H9 (cell line): Measurements from ENCODE around the gene HSD17B8. TPM values are rescaled to one million over a fixed set of nuclear protein-coding genes. Genes with fewer than 3 reads are reported as not detected.

ENCODE experiments used
- DNase-seq: peaks from one replicate; pipeline ENCODE4 v3.0.0-alpha.2; 2017
- H2AFZ ChIP-seq: one replicate; pipeline ENCODE4 v1.6.1; 2013; ENCODE audit warnings: mild to moderate bottlenecking, low read length, control low read depth, moderate library complexity
- H2AK5ac ChIP-seq: 2 replicates; pipeline ENCODE4 v1.6.1; 2013; ENCODE audit warnings: low read length, control low read depth, mixed read lengths; ENCODE audit not compliant: insufficient read length
- H2BK120ac ChIP-seq: one replicate; pipeline ENCODE4 v1.6.1; 2013; ENCODE audit warnings: low read depth, mild to moderate bottlenecking, low read length, control low read depth, inconsistent platforms; ENCODE audit not compliant: poor library complexity, severe bottlenecking
- H2BK12ac ChIP-seq: 2 replicates; pipeline ENCODE4 v1.6.1; 2013; ENCODE audit warnings: low read length, control low read depth, mixed read lengths, low read depth; ENCODE audit not compliant: insufficient read length
- H2BK15ac ChIP-seq: 2 replicates; pipeline ENCODE4 v1.6.1; 2013; ENCODE audit warnings: low read depth, low read length, control low read depth
- H2BK20ac ChIP-seq: one replicate; pipeline ENCODE4 v1.6.1; 2013; ENCODE audit warnings: low read depth, mild to moderate bottlenecking, low read length, control low read depth, inconsistent platforms; ENCODE audit not compliant: poor library complexity, severe bottlenecking
- H2BK5ac ChIP-seq: 2 replicates; pipeline ENCODE4 v1.6.1; 2013; ENCODE audit warnings: low read length, control low read depth, mixed read lengths; ENCODE audit not compliant: insufficient read length
- H3K14ac ChIP-seq: 2 replicates; pipeline ENCODE4 v1.6.1; 2013; ENCODE audit warnings: low read length, control low read depth; ENCODE audit not compliant: insufficient read depth
- H3K18ac ChIP-seq: 2 replicates; pipeline ENCODE4 v1.6.1; 2013; ENCODE audit warnings: low read depth, mild to moderate bottlenecking, mixed read lengths, low read length, control low read depth; ENCODE audit not compliant: insufficient read length
- H3K23ac ChIP-seq: 2 replicates; pipeline ENCODE4 v1.6.1; 2013; ENCODE audit warnings: low read length, control low read depth, mixed read lengths, low read depth; ENCODE audit not compliant: insufficient read length
- H3K23me2 ChIP-seq: 2 replicates; pipeline ENCODE4 v1.6.1; 2013; ENCODE audit warnings: low read depth, mild to moderate bottlenecking, mixed read lengths, low read length, control low read depth; ENCODE audit not compliant: insufficient read length, poor library complexity, severe bottlenecking
- H3K27ac ChIP-seq: 2 replicates; pipeline ENCODE4 v1.5.1; 2013; ENCODE audit warnings: low read length, control low read depth, mixed read lengths, low read depth; ENCODE audit not compliant: insufficient read length
- H3K27me3 ChIP-seq: 2 replicates; pipeline ENCODE4 v1.6.1; 2013; ENCODE audit warnings: low read length, control low read depth, inconsistent platforms; ENCODE audit not compliant: insufficient read depth
- H3K4ac ChIP-seq: 2 replicates; pipeline ENCODE4 v1.6.1; 2013; ENCODE audit warnings: low read depth, mild to moderate bottlenecking, control low read depth, inconsistent platforms, low read length, moderate library complexity
- H3K4me1 ChIP-seq: 2 replicates; pipeline ENCODE4 v1.6.1; 2013; ENCODE audit warnings: low read length, control low read depth, inconsistent platforms; ENCODE audit not compliant: insufficient read depth
- H3K4me2 ChIP-seq: 2 replicates; pipeline ENCODE4 v1.6.1; 2013; ENCODE audit warnings: low read length, control low read depth, mixed read lengths; ENCODE audit not compliant: insufficient read length, insufficient read depth
- H3K56ac ChIP-seq: 2 replicates; pipeline ENCODE4 v1.6.1; 2013; ENCODE audit warnings: low read depth, mild to moderate bottlenecking, mixed read lengths, low read length, control low read depth; ENCODE audit not compliant: insufficient read length
- H3K79me1 ChIP-seq: 2 replicates; pipeline ENCODE4 v1.6.1; 2013; ENCODE audit warnings: low read depth, mild to moderate bottlenecking, moderate library complexity, low read length, control low read depth, inconsistent platforms; ENCODE audit not compliant: insufficient read depth, poor library complexity, severe bottlenecking
- H3K79me2 ChIP-seq: 2 replicates; pipeline ENCODE4 v1.6.1; 2013; ENCODE audit warnings: low read length, control low read depth, inconsistent platforms; ENCODE audit not compliant: insufficient read depth
- H3K9ac ChIP-seq: 2 replicates; pipeline ENCODE4 v1.6.1; 2013; ENCODE audit warnings: low read length, control low read depth, mixed read lengths; ENCODE audit not compliant: insufficient read length; ENCODE audit errors: extremely low read depth
- H3K9me3 ChIP-seq: one replicate; pipeline ENCODE4 v1.6.1; 2013; ENCODE audit warnings: low read depth, low read length, inconsistent platforms; ENCODE audit not compliant: control insufficient read depth
- H3T11ph ChIP-seq: one replicate; pipeline ENCODE4 v1.6.1; 2013; ENCODE audit warnings: mild to moderate bottlenecking, low read length, control low read depth, inconsistent platforms
- H4K20me1 ChIP-seq: one replicate; pipeline ENCODE4 v1.6.1; 2013; ENCODE audit not compliant: control insufficient read depth, insufficient read length, insufficient read depth
- H4K5ac ChIP-seq: 2 replicates; pipeline ENCODE4 v1.6.1; 2013; ENCODE audit warnings: low read depth, mild to moderate bottlenecking, mixed read lengths, low read length, control low read depth; ENCODE audit not compliant: insufficient read length
- H4K8ac ChIP-seq: replicated peaks from 2 replicates; pipeline ENCODE4 v1.6.1; 2013; ENCODE audit warnings: low read length, control low read depth, mixed read lengths, low read depth; ENCODE audit not compliant: insufficient read length
- H4K91ac ChIP-seq: 2 replicates; pipeline ENCODE4 v1.6.1; 2013; ENCODE audit warnings: low read depth, mild to moderate bottlenecking, moderate library complexity, mixed read lengths, low read length, control low read depth; ENCODE audit not compliant: insufficient read length
- H3K27ac Mint-ChIP-seq, 3 experiments: 2 replicates in 2 of 3; 3 replicates in 1 of 3; pipeline ENCODE4 v1.8.0; 2020 to 2021; ENCODE audit warnings: mixed read lengths in 3 of 3, mild to moderate bottlenecking in 1 of 3, moderate library complexity in 1 of 3
- H3K27me3 Mint-ChIP-seq: 2 replicates; pipeline ENCODE4 v1.8.0; 2021; ENCODE audit warnings: low read depth, mild to moderate bottlenecking, moderate library complexity, mixed read lengths
- H3K36me3 Mint-ChIP-seq, 3 experiments: 2 replicates in 2 of 3; 3 replicates in 1 of 3; pipeline ENCODE4 v1.8.0; 2020 to 2021; ENCODE audit warnings: low read depth in 3 of 3, mixed read lengths in 3 of 3; ENCODE audit not compliant: insufficient read depth in 1 of 3
- H3K4me1 Mint-ChIP-seq, 2 experiments: 2 replicates each; pipeline ENCODE4 v1.8.0; 2020; ENCODE audit warnings: mixed read lengths in 2 of 2
- H3K4me3 Mint-ChIP-seq, 2 experiments: 2 replicates in 1 of 2; 3 replicates in 1 of 2; pipeline ENCODE4 v1.8.0; 2020 to 2021; ENCODE audit warnings: mild to moderate bottlenecking in 2 of 2, mixed read lengths in 2 of 2, moderate library complexity in 1 of 2
- H3K9me3 Mint-ChIP-seq, 2 experiments: 2 replicates in 1 of 2; 3 replicates in 1 of 2; pipeline ENCODE4 v1.8.0; 2020; ENCODE audit warnings: mild to moderate bottlenecking in 2 of 2, mixed read lengths in 2 of 2, moderate library complexity in 1 of 2
- CTCF ChIP-seq: fragments of 200-600 bp; sonication (generic); conservative IDR thresholded peaks from 3 replicates; pipeline ENCODE4 v1.8.0; 2021; ENCODE audit warnings: antibody characterized with exemption, mild to moderate bottlenecking
- whole genome bisulfite sequencing: extraction: QIAGEN DNeasy Blood & Tissue Kit; methylation state at CpG from one replicate; pipeline ENCODE4 v1.1.7; 2013; ENCODE audit warnings: missing lambda C conversion rate, low lambda C conversion rate, mixed read lengths; ENCODE audit not compliant: insufficient read length; ENCODE audit errors: extremely low coverage; 5-methylcytosine and 5-hydroxymethylcytosine counted together
- total RNA-seq: library from RNA; stranded (reverse); gene quantifications from 2 replicates; pipeline ENCODE4 v1.2.1, GENCODE V29; 2021

HSD17B8 gene
- total RNA-seq, 1 experiment from 2014 or later = 7.1 TPM

GRCh38 chr6:33243476-33243875 is 39.0 kb downstream of the HSD17B8 start:
- no peak overlapping the region for H3K27ac Mint-ChIP-seq
- H3K14ac ChIP-seq = no peak overlapping the region
- no peak overlapping the region for H2BK12ac ChIP-seq
- H2BK20ac ChIP-seq = no peak overlapping the region
- H3K27me3 Mint-ChIP-seq = peaks cover 85% of the 10 kb centered on the region
- H3K79me2 ChIP-seq = no peaks in the 10 kb centered on the region
- H2AK5ac ChIP-seq = no peak overlapping the region
- no peak overlapping the region for H3K18ac ChIP-seq
- WGBS = no CpG with 5 or more reads among the region's 1 CpG
- no peaks in the 10 kb centered on the region; a peak in 1 of 5 replicates for H3K9me3 Mint-ChIP-seq
- no peaks in the 10 kb centered on the region for H3K36me3 Mint-ChIP-seq
- no peak overlapping the region for H2BK15ac ChIP-seq
- no peak for DNase-seq
- H3K9me3 ChIP-seq = no peaks in the 10 kb centered on the region
- no peak overlapping the region for H3K23ac ChIP-seq
- H4K8ac ChIP-seq = no peak overlapping the region
- H2BK120ac ChIP-seq = no peak overlapping the region
- TF ChIP-seq CTCF = no peak
- H4K5ac ChIP-seq = no peak overlapping the region
- H3K4me1 Mint-ChIP-seq = peaks cover 5% of the 10 kb centered on the region in 2 experiments
- no peak overlapping the region for H2BK5ac ChIP-seq
- H3K56ac ChIP-seq = no peak overlapping the region
- no peaks in the 10 kb centered on the region; the same call in 1 of the 2 replicates for H3K27me3 ChIP-seq
- no peak overlapping the region for H2AFZ ChIP-seq
- H3K9ac ChIP-seq = no peak overlapping the region
- no peak overlapping the region for H3T11ph ChIP-seq
- no peaks in the 10 kb centered on the region for H3K79me1 ChIP-seq
- no peak overlapping the region; a peak in 1 of 5 replicates for H3K4me3 Mint-ChIP-seq
- no peak overlapping the region for H3K4ac ChIP-seq
- H3K4me1 ChIP-seq = no peaks in the 10 kb centered on the region; the same call in 1 of the 2 replicates
- H3K23me2 ChIP-seq = peaks cover 6% of the 10 kb centered on the region
- no peaks in the 10 kb centered on the region for H4K20me1 ChIP-seq
- H4K91ac ChIP-seq = no peak overlapping the region
- H3K4me2 ChIP-seq = no peak overlapping the region
- H3K27ac ChIP-seq = no peak overlapping the region
